HepG2 (cell line): ENCODE measurements around the gene DNAJC8. TPM values are rescaled to one million over a fixed set of nuclear protein-coding genes. Genes with fewer than 3 reads are reported as not detected.

Source experiments
- ATAC-seq: fragments of 200-7000 bp; cut with Tn5 transposase; 3 replicates; pipeline ENCODE4 v1.9.1; 2020; ENCODE audit warnings: mild to moderate bottlenecking, moderate library complexity
- BruUV-seq: library from RNA; stranded (reverse); fragments of 400-500 nt; replicated peaks from 2 replicates; lab custom pipeline; 2021; lab: Mats Ljungman, UMichigan
- CTCF ChIA-PET: fragments of 300-600 bp; formaldehyde crosslinking; extraction: SDS; loops from one replicate; lab custom pipeline; 2021; ENCODE audit warnings: low total read pairs, inconsistent platforms, low intra/inter-chr PET ratio; lab: Yijun Ruan, JAX
- POLR2A ChIA-PET: fragments of 350-600 bp; sonication (Branson Sonifier 250); formaldehyde crosslinking; loops from one replicate; lab custom pipeline; 2020; ENCODE audit warnings: antibody characterized with exemption, inconsistent platforms; lab: Yijun Ruan, JAX
- DNase-seq: peaks from one replicate; pipeline ENCODE4 v3.0.0-alpha.2; 2015; ENCODE audit warnings: low spot score
- FAIRE-seq: peaks from 3 replicates; lab custom pipeline; 2011; peaks lifted over from hg19 to GRCh38; lab: Jason Lieb, UNC
- H2AFZ ChIP-seq: one replicate; pipeline ENCODE4 v1.6.1; 2011; ENCODE audit warnings: low read length, inconsistent platforms
- H3K27ac ChIP-seq: fragments of 300-600 bp; 3 replicates; pipeline ENCODE4 v1.8.0; 2011; ENCODE audit warnings: mixed run types, mild to moderate bottlenecking, mixed read lengths, low read length, inconsistent platforms; ENCODE audit not compliant: insufficient read depth; ENCODE audit errors: extremely low read length
- H3K27me3 ChIP-seq, 2 experiments: fragments of 200-600 bp in 1 of 2; 2 replicates in 1 of 2; 3 replicates in 1 of 2; pipeline versions ENCODE4 v1.6.0 to v1.8.0; 2011; ENCODE audit warnings: low read length in 2 of 2, mild to moderate bottlenecking in 2 of 2, moderate library complexity in 2 of 2, inconsistent platforms in 1 of 2; ENCODE audit not compliant: insufficient read depth in 2 of 2, control insufficient read depth in 1 of 2
- H3K36me3 ChIP-seq, 2 experiments: fragments of 200-600 bp in 1 of 2; replicated peaks in 1 of 2; 2 replicates in 1 of 2; 3 replicates in 1 of 2; pipeline versions ENCODE4 v1.5.1 to v1.8.0; 2011; ENCODE audit warnings: low read length in 2 of 2, inconsistent platforms in 1 of 2; ENCODE audit not compliant: insufficient read depth in 2 of 2, control insufficient read depth in 1 of 2
- H3K4me1 ChIP-seq: 2 replicates; pipeline ENCODE4 v1.5.1; 2012; ENCODE audit warnings: low read length, inconsistent platforms; ENCODE audit not compliant: insufficient read depth
- H3K4me2 ChIP-seq: 2 replicates; pipeline ENCODE4 v1.6.0; 2011; ENCODE audit warnings: low read depth, low read length, inconsistent platforms
- H3K4me3 ChIP-seq, 3 experiments: fragments of 200-600 bp in 1 of 3; sonication (generic), shearing (Covaris generic) in 1 of 3; replicated peaks in 1 of 3; 2 replicates each; pipeline ENCODE4 v1.5.1; 2011 to 2016; ENCODE audit warnings: low read length in 3 of 3, inconsistent platforms in 2 of 3, low read depth in 2 of 3, mild to moderate bottlenecking in 2 of 3, control low read depth in 1 of 3, mixed read lengths in 1 of 3; ENCODE audit not compliant: insufficient read depth in 1 of 3
- H3K79me2 ChIP-seq: one replicate; pipeline ENCODE4 v1.6.1; 2011; ENCODE audit warnings: low read length, inconsistent platforms; ENCODE audit not compliant: insufficient read depth
- H3K9ac ChIP-seq: 2 replicates; pipeline ENCODE4 v1.6.0; 2011; ENCODE audit warnings: mild to moderate bottlenecking, low read depth, low read length, inconsistent platforms; ENCODE audit not compliant: insufficient read depth
- H3K9me3 ChIP-seq: 2 replicates; pipeline ENCODE4 v1.5.1; 2012; ENCODE audit warnings: mild to moderate bottlenecking, low read length
- H4K20me1 ChIP-seq: 2 replicates; pipeline ENCODE4 v1.6.0; 2011; ENCODE audit warnings: inconsistent platforms, mild to moderate bottlenecking, low read length, moderate library complexity; ENCODE audit not compliant: insufficient read depth
- AHR ChIP-seq: IDR thresholded peaks from 2 replicates; pipeline ENCODE4 v1.6.1; 2018; ENCODE audit warnings: missing genetic modification reagents, missing compliant biosample characterization
- CHCHD3 ChIP-seq: sonication (generic); formaldehyde crosslinking; IDR thresholded peaks from 2 replicates; pipeline ENCODE4 v1.8.0; 2022; ENCODE audit warnings: mild to moderate bottlenecking, missing genetic modification reagents, moderate library complexity
- EZH2 ChIP-seq: conservative IDR thresholded peaks from 2 replicates; pipeline ENCODE4 v1.6.1; 2012; ENCODE audit warnings: mild to moderate bottlenecking, low read depth, low read length, moderate library complexity
- HNF4A ChIP-seq: sonication (generic); formaldehyde crosslinking; IDR thresholded peaks from 2 replicates; pipeline ENCODE4 v1.4.0; 2020; ENCODE audit warnings: missing genetic modification reagents
- LRRFIP1 ChIP-seq: sonication (generic); formaldehyde crosslinking; conservative IDR thresholded peaks from 2 replicates; pipeline ENCODE4 v1.4.0; 2020; ENCODE audit warnings: missing genetic modification reagents
- RARA ChIP-seq: IDR thresholded peaks from 2 replicates; pipeline ENCODE4 v1.6.1; 2016; ENCODE audit warnings: missing genetic modification reagents, missing compliant biosample characterization
- SCMH1 ChIP-seq: sonication (generic); formaldehyde crosslinking; IDR thresholded peaks from 2 replicates; pipeline ENCODE4 v1.9.0; 2021; ENCODE audit warnings: missing genetic modification reagents, mild to moderate bottlenecking, borderline replicate concordance
- SRSF1 ChIP-seq: fragments of 200-400 bp; formaldehyde crosslinking; optimal IDR thresholded peaks from 2 replicates; pipeline ENCODE3; 2017; ENCODE audit warnings: mild to moderate bottlenecking, low read depth, low read length, moderate library complexity
- TBP ChIP-seq: sonication (generic); formaldehyde crosslinking; IDR thresholded peaks from 2 replicates; pipeline ENCODE4 v1.5.0; 2020; ENCODE audit warnings: missing genetic modification reagents
- THYN1 ChIP-seq: sonication (generic); formaldehyde crosslinking; IDR thresholded peaks from 2 replicates; pipeline ENCODE4 v1.8.1; 2023; ENCODE audit warnings: low read depth, mild to moderate bottlenecking, moderate library complexity, missing genetic modification reagents, borderline replicate concordance
- TMF1 ChIP-seq: sonication (generic); formaldehyde crosslinking; IDR thresholded peaks from 2 replicates; pipeline ENCODE4 v1.8.1; 2022; ENCODE audit warnings: low read depth, missing genetic modification reagents
- ZMYM2 ChIP-seq: sonication (generic); formaldehyde crosslinking; IDR thresholded peaks from 2 replicates; pipeline ENCODE4 v1.8.0; 2022; ENCODE audit warnings: mild to moderate bottlenecking, missing genetic modification reagents
- ZNF205 ChIP-seq: IDR thresholded peaks from 2 replicates; pipeline ENCODE4 v1.6.1; 2018; ENCODE audit warnings: missing biosample characterization, missing genetic modification reagents
- ZNF598 ChIP-seq: sonication (generic); formaldehyde crosslinking; IDR thresholded peaks from 2 replicates; pipeline ENCODE4 v1.5.1; 2020; ENCODE audit warnings: mild to moderate bottlenecking, missing genetic modification reagents, borderline replicate concordance
- ZNF772 ChIP-seq: sonication (generic); formaldehyde crosslinking; IDR thresholded peaks from 2 replicates; pipeline ENCODE4 v1.5.0; 2020; ENCODE audit warnings: mild to moderate bottlenecking, missing genetic modification reagents
- WGBS: methylation state at CpG from one replicate; pipeline ENCODE4 v1.1.6; 2017; ENCODE audit warnings: low lambda C conversion rate; 5-methylcytosine and 5-hydroxymethylcytosine counted together
- in situ Hi-C: cut with HindIII; loops from 2 replicates; pipeline ENCODE4 v1.10.0; 2017; ENCODE audit warnings: low pct_unique_long_range_greater_than_20kb; ENCODE audit not compliant: extremely low pct_ligation_motif_present
- intact Hi-C: fragments of 100-400 bp; cut with micrococcal nuclease; formaldehyde crosslinking; loops from one replicate; pipeline ENCODE4 v1.10.0; 2022; ENCODE audit not compliant: unreplicated experiment
- polyA plus RNA-seq, 8 experiments: library from polyadenylated mRNA; depleted of rRNA in 3 of 8; stranded (reverse) in 7 of 8; unstranded in 1 of 8; fragments of >200 nt; fragmentation: Illumina TruSeq in 4 of 8; extraction: Trizol in 4 of 8; gene quantifications; 2 replicates each; pipeline versions ENCODE4 v1.2.1 to v1.2.3, GENCODE V29; 2011 to 2016; ENCODE audit warnings: low read depth in 4 of 8, missing spikeins in 1 of 8, mixed read lengths in 1 of 8; ENCODE audit not compliant: insufficient read depth in 1 of 8
- total RNA-seq, 5 experiments: library from RNA; depleted of rRNA; stranded (reverse); fragments of >200 nt; fragmentation: Illumina TruSeq; extraction: Trizol; gene quantifications; 2 replicates each; pipeline ENCODE4 v1.2.3, GENCODE V29; 2016; ENCODE audit warnings: low read depth in 1 of 5
- TF ChIP-seq, protein P1 (sequence below): sonication (generic); formaldehyde crosslinking; IDR thresholded peaks from 2 replicates; pipeline ENCODE4 v1.8.1; 2023; ENCODE audit warnings: mild to moderate bottlenecking, inconsistent platforms, moderate library complexity, missing genetic modification reagents, borderline replicate concordance
- TF ChIP-seq, protein P2 (sequence below): sonication (generic); formaldehyde crosslinking; IDR thresholded peaks from 2 replicates; pipeline ENCODE4 v1.4.0; 2020; ENCODE audit warnings: missing genetic modification reagents, borderline replicate concordance
- TF ChIP-seq, protein P3 (sequence below): sonication (generic); formaldehyde crosslinking; IDR thresholded peaks from 2 replicates; pipeline ENCODE4 v1.4.0; 2020; ENCODE audit warnings: low read depth, mild to moderate bottlenecking, missing genetic modification reagents

Gene DNAJC8
- total and polyA plus RNA-seq, 2 of the 13 experiments (the other 11 are each of a cell fraction or from before 2014, with no cell fraction given), result 54.5 to 126 TPM

GRCh38 chr1:28257736-28258135 lies 24.9 kb upstream of the DNAJC8 start:
- peaks cover 0 to 2% of the 10 kb centered on the region in 2 experiments; a peak in 1 of 5 replicates for H3K36me3 ChIP-seq
- H3K4me3 ChIP-seq, result no peak overlapping the region
- H3K4me1 ChIP-seq, result peaks cover 40% of the 10 kb centered on the region
- no peak overlapping the region for H3K4me2 ChIP-seq
- no peak for DNase-seq
- H3K27me3 ChIP-seq, result peaks cover 0 to 1% of the 10 kb centered on the region in 2 experiments; a peak in 1 of 5 replicates
- WGBS, result 86% methylated on average over 4 of the region's 4 CpGs
- in situ Hi-C loops, result no loop called here
- ChIA-PET POLR2A (interaction anchor here (0.8 to 1.9 kb wide), 5 partner anchors 8 to 71 kb away, joined by 3 to 16 read pairs (median 5); partner anchors contain the start of gene MED18), CTCF (no interaction called here)
- no peak for FAIRE-seq
- H3K9me3 ChIP-seq, result no peaks in the 10 kb centered on the region
- H3K79me2 ChIP-seq, result peaks cover 29% of the 10 kb centered on the region
- no peak overlapping the region for H3K9ac ChIP-seq
- intact Hi-C loops, result no loop called here
- no peak overlapping the region for H3K27ac ChIP-seq
- ATAC-seq, result no peak
- H2AFZ ChIP-seq, result no peak overlapping the region
- BruUV-seq, result no TSS peak
- H4K20me1 ChIP-seq, result peaks cover 16% of the 10 kb centered on the region
- TF ChIP-seq, protein P1, sequence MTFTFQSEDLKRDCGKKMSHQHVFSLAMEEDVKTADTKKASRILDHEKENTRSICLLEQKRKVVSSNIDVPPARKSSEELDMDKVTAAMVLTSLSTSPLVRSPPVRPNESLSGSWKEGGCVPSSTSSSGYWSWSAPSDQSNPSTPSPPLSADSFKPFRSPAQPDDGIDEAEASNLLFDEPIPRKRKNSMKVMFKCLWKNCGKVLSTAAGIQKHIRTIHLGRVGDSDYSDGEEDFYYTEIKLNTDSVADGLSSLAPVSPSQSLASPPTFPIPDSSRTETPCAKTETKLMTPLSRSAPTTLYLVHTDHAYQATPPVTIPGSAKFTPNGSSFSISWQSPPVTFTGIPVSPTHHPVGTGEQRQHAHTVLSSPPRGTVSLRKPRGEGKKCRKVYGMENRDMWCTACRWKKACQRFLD (CRISPR knock-in tag), result no peak
- TF ChIP-seq THYN1 (CRISPR knock-in tag) (no peak), TMF1 (CRISPR knock-in tag) (no peak), ZMYM2 (no peak), ZNF598 (no peak), ZNF205 (no peak), RARA (CRISPR knock-in tag) (no peak), CHCHD3 (CRISPR knock-in tag) (no peak), AHR (CRISPR knock-in tag) (no peak), SCMH1 (CRISPR knock-in tag) (no peak), EZH2 (no peak), LRRFIP1 (CRISPR knock-in tag) (no peak), SRSF1 (no peak), HNF4A (CRISPR knock-in tag) (no peak), TBP (CRISPR knock-in tag) (no peak), ZNF772 (CRISPR knock-in tag) (no peak)
- TF ChIP-seq, protein P2, sequence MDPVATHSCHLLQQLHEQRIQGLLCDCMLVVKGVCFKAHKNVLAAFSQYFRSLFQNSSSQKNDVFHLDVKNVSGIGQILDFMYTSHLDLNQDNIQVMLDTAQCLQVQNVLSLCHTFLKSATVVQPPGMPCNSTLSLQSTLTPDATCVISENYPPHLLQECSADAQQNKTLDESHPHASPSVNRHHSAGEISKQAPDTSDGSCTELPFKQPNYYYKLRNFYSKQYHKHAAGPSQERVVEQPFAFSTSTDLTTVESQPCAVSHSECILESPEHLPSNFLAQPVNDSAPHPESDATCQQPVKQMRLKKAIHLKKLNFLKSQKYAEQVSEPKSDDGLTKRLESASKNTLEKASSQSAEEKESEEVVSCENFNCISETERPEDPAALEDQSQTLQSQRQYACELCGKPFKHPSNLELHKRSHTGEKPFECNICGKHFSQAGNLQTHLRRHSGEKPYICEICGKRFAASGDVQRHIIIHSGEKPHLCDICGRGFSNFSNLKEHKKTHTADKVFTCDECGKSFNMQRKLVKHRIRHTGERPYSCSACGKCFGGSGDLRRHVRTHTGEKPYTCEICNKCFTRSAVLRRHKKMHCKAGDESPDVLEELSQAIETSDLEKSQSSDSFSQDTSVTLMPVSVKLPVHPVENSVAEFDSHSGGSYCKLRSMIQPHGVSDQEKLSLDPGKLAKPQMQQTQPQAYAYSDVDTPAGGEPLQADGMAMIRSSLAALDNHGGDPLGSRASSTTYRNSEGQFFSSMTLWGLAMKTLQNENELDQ, result no peak
- TF ChIP-seq, protein P3, sequence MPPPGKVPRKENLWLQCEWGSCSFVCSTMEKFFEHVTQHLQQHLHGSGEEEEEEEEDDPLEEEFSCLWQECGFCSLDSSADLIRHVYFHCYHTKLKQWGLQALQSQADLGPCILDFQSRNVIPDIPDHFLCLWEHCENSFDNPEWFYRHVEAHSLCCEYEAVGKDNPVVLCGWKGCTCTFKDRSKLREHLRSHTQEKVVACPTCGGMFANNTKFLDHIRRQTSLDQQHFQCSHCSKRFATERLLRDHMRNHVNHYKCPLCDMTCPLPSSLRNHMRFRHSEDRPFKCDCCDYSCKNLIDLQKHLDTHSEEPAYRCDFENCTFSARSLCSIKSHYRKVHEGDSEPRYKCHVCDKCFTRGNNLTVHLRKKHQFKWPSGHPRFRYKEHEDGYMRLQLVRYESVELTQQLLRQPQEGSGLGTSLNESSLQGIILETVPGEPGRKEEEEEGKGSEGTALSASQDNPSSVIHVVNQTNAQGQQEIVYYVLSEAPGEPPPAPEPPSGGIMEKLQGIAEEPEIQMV (CRISPR knock-in tag), result no peak
